A549 (cell line): Measurements from ENCODE around the gene RAD51B. TPM values are rescaled to one million over a fixed set of nuclear protein-coding genes. Genes with fewer than 3 reads are reported as not detected.

Source experiments
- ATAC-seq, 2 experiments: fragments of 200-7000 bp in 1 of 2; fragments of >200 bp in 1 of 2; cut with Nextera tagmentation in 1 of 2; cut with Tn5 transposase in 1 of 2; 3 replicates each; pipeline versions ENCODE4 v1.8.0 to v1.9.1; 2018 to 2020; ENCODE audit warnings: mild to moderate bottlenecking in 1 of 2, moderate library complexity in 1 of 2
- CTCF ChIA-PET: fragments of 300-600 bp; sonication (Branson Sonifier 250); formaldehyde crosslinking; extraction: SDS; loops from one replicate; lab custom pipeline; 2021; ENCODE audit warnings: antibody characterized with exemption, inconsistent platforms; lab: Yijun Ruan, JAX
- POLR2A ChIA-PET: fragments of 350-600 bp; formaldehyde crosslinking; extraction: SDS; loops from one replicate; lab custom pipeline; 2021; ENCODE audit warnings: antibody characterized with exemption, inconsistent platforms; lab: Yijun Ruan, JAX
- DNase-seq, 2 experiments: peaks; one replicate each; pipeline versions ENCODE4 v3.0.0 to v3.0.0-alpha.2; 2011 to 2016; ENCODE audit warnings: low read depth in 1 of 2, low spot score in 1 of 2
- FAIRE-seq: peaks from 2 replicates; lab custom pipeline; 2011; peaks lifted over from hg19 to GRCh38; lab: Jason Lieb, UNC
- H3K27ac ChIP-seq, 2 experiments: fragments of >200 bp; sonication (Bioruptor Twin); formaldehyde crosslinking; 3 replicates each; pipeline ENCODE4 v1.5.1; 2016 to 2017
- H3K4me1 ChIP-seq: fragments of >200 bp; sonication (Bioruptor Twin); formaldehyde crosslinking; 3 replicates; pipeline ENCODE4 v1.6.1; 2016
- H3K4me2 ChIP-seq: fragments of >200 bp; sonication (Bioruptor Twin); formaldehyde crosslinking; 3 replicates; pipeline ENCODE4 v1.6.1; 2016
- H3K4me3 ChIP-seq: fragments of >200 bp; sonication (Bioruptor Twin); formaldehyde crosslinking; 3 replicates; pipeline ENCODE4 v1.5.1; 2016
- H3K9me3 ChIP-seq: fragments of >200 bp; sonication (Bioruptor Twin); formaldehyde crosslinking; 3 replicates; pipeline ENCODE4 v1.6.1; 2016
- BHLHE40 ChIP-seq: IDR thresholded peaks from 2 replicates; pipeline ENCODE4 v1.6.1; 2012; ENCODE audit warnings: low read depth, low read length, inconsistent platforms
- CEBPB ChIP-seq, 2 experiments: fragments of >200 bp in 1 of 2; sonication (Bioruptor Twin) in 1 of 2; formaldehyde crosslinking in 1 of 2; IDR thresholded peaks; 2 replicates each; pipeline ENCODE4 v1.6.1; 2012 to 2016
- EHF ChIP-seq: fragments of 250-450 bp; sonication (Bioruptor Pico); IDR thresholded peaks from 2 replicates; pipeline ENCODE4 v1.5.0; 2020; ENCODE audit warnings: mild to moderate bottlenecking
- FOSL2 ChIP-seq, 2 experiments: fragments of 450-650 bp in 1 of 2; fragments of >200 bp in 1 of 2; sonication (Bioruptor Twin) in 1 of 2; formaldehyde crosslinking; IDR thresholded peaks; 2 replicates each; pipeline versions ENCODE4 v1.5.0 to v1.6.1; 2016 to 2020; ENCODE audit warnings: mild to moderate bottlenecking in 1 of 2, moderate library complexity in 1 of 2
- HDAC2 ChIP-seq: fragments of 200-600 bp; sonication (generic); IDR thresholded peaks from 2 replicates; pipeline ENCODE4 v1.6.1; 2016
- HEYL ChIP-seq: fragments of 250-450 bp; sonication (Bioruptor Pico); IDR thresholded peaks from 2 replicates; pipeline ENCODE4 v1.8.0; 2021; ENCODE audit warnings: mild to moderate bottlenecking, moderate library complexity
- HOXB13 ChIP-seq: fragments of 250-450 bp; sonication (Bioruptor Pico); IDR thresholded peaks from 2 replicates; pipeline ENCODE4 v1.5.0; 2020; ENCODE audit warnings: low read depth, mild to moderate bottlenecking, moderate library complexity
- HOXB5 ChIP-seq: fragments of 250-450 bp; sonication (Bioruptor Pico); IDR thresholded peaks from 2 replicates; pipeline ENCODE4 v1.5.0; 2020; ENCODE audit warnings: mild to moderate bottlenecking, moderate library complexity
- KDM1A ChIP-seq: fragments of 200-600 bp; sonication (generic); IDR thresholded peaks from 2 replicates; pipeline ENCODE4 v1.6.1; 2016; ENCODE audit warnings: low read depth, mild to moderate bottlenecking
- KDM5A ChIP-seq: fragments of 200-600 bp; sonication (generic); IDR thresholded peaks from 2 replicates; pipeline ENCODE4 v1.6.1; 2016; ENCODE audit warnings: antibody characterized with exemption, mild to moderate bottlenecking
- MAFK ChIP-seq: fragments of 450-650 bp; IDR thresholded peaks from 2 replicates; pipeline ENCODE4 v1.6.1; 2014; ENCODE audit not compliant: partially characterized antibody
- MAZ ChIP-seq: fragments of 150-350 bp; IDR thresholded peaks from 2 replicates; pipeline ENCODE4 v1.6.1; 2014; ENCODE audit warnings: antibody characterized with exemption, low read depth, low read length, borderline replicate concordance
- NPAS2 ChIP-seq: fragments of 250-450 bp; sonication (Bioruptor Pico); IDR thresholded peaks from 2 replicates; pipeline ENCODE4 v1.8.0; 2022; ENCODE audit warnings: mild to moderate bottlenecking, moderate library complexity, borderline replicate concordance
- NR3C1 ChIP-seq: fragments of >200 bp; sonication (Bioruptor Twin); formaldehyde crosslinking; IDR thresholded peaks from 3 replicates; pipeline ENCODE4 v1.6.1; 2017
- PHF8 ChIP-seq: fragments of 200-600 bp; sonication (generic); IDR thresholded peaks from 2 replicates; pipeline ENCODE4 v1.6.1; 2016; ENCODE audit warnings: low read depth, mild to moderate bottlenecking, antibody characterized with exemption, moderate library complexity, borderline replicate concordance
- POLR2A ChIP-seq: IDR thresholded peaks from 2 replicates; pipeline ENCODE4 v1.6.1; 2012; ENCODE audit warnings: mild to moderate bottlenecking, low read length
- RAD21 ChIP-seq, 2 experiments: fragments of >200 bp in 1 of 2; sonication (Bioruptor Twin) in 1 of 2; formaldehyde crosslinking in 1 of 2; IDR thresholded peaks in 1 of 2; conservative IDR thresholded peaks in 1 of 2; 2 replicates in 1 of 2; 3 replicates in 1 of 2; pipeline ENCODE4 v1.6.1; 2012 to 2018; ENCODE audit warnings: inconsistent platforms in 1 of 2
- RNF2 ChIP-seq: fragments of 200-600 bp; sonication (generic); IDR thresholded peaks from 2 replicates; pipeline ENCODE4 v1.6.1; 2016; ENCODE audit warnings: low read depth, mild to moderate bottlenecking, antibody characterized with exemption, moderate library complexity, borderline replicate concordance
- TFCP2L1 ChIP-seq: fragments of 250-450 bp; sonication (Bioruptor Pico); IDR thresholded peaks from 2 replicates; pipeline ENCODE4 v1.5.0; 2021; ENCODE audit warnings: mild to moderate bottlenecking
- ZC3H11A ChIP-seq: fragments of 450-650 bp; IDR thresholded peaks from 2 replicates; pipeline ENCODE4 v1.6.1; 2014; ENCODE audit warnings: antibody characterized with exemption, mild to moderate bottlenecking
- ZNF302 ChIP-seq: fragments of 250-450 bp; sonication (Bioruptor Pico); IDR thresholded peaks from 2 replicates; pipeline ENCODE4 v1.9.0; 2021; ENCODE audit warnings: inconsistent platforms, mild to moderate bottlenecking, moderate library complexity
- ZSCAN20 ChIP-seq: fragments of 250-450 bp; sonication (Bioruptor Pico); IDR thresholded peaks from 2 replicates; pipeline ENCODE4 v1.8.0; 2022; ENCODE audit warnings: mild to moderate bottlenecking, moderate library complexity
- WGBS: methylation state at CpG from one replicate; pipeline ENCODE4 v1.1.6; 2017; ENCODE audit errors: missing lambda C conversion rate; 5-methylcytosine and 5-hydroxymethylcytosine counted together
- polyA plus RNA-seq, 4 experiments: library from polyadenylated mRNA; depleted of rRNA in 3 of 4; stranded (reverse); fragments of >200 nt; fragmentation: RNase III in 1 of 4; extraction: RNeasy Plus Mini Kit Qiagen cat#74134 plus additional on column Dnase treatment in 1 of 4; gene quantifications; 2 replicates in 3 of 4; 3 replicates in 1 of 4; pipeline ENCODE4 v1.2.3, GENCODE V29; 2011 to 2017
- TF ChIP-seq, protein P1 (sequence below): fragments of 250-450 bp; sonication (Bioruptor Pico); IDR thresholded peaks from 2 replicates; pipeline ENCODE4 v1.5.0; 2020; ENCODE audit warnings: low read depth, mild to moderate bottlenecking, moderate library complexity
- TF ChIP-seq, protein P2 (sequence below): fragments of >200 bp; sonication (Bioruptor Twin); formaldehyde crosslinking; IDR thresholded peaks from 3 replicates; pipeline ENCODE4 v1.5.1; 2016
- TF ChIP-seq, protein P3 (sequence below): IDR thresholded peaks from 2 replicates; pipeline ENCODE4 v1.6.1; 2012

Gene RAD51B
- polyA plus RNA-seq, 2 of the 4 experiments (the other 2 are of a cell fraction) = 7.2 to 10.8 TPM

DNA sequence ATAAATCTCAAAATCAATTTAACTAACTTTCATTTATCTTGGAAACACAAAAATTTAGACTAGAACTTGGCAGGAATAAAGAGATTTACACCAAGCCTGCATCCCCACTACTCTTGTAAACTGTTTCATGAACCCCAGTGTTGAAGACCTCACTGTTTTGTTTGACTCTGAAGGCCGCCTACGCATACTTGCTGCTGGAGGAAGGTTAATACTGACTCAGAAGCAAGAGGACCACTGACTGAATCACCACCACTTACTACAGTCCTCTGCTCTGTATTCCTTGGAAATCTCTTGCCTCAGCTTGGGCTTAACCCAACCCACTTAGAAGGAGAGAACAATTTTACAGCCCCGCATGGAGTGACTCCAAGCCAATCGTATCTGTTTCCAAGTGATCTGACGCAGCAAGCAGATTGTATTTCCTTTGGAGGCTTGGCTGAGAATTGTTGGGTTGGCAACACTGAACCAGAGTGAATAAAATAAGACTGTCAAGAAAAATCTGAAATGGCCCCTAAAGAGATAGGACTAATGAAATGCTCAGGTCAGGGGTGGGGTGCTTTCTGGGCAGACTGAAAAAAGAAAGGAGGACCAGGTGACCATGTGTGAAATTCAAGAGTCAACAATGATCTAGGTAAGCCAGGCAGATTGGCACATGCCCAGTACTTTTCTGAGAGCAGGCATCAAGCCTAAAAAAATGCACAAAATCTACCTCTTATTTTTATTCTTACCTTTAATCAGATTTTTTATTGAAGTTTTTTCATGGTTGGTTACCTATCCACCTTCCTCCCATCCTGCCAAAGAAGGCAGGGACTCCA is 724.7 kb downstream of the RAD51B start:
- H3K4me2 ChIP-seq = no peak overlapping the region
- H3K9me3 ChIP-seq = peaks cover 3% of the 10 kb centered on the region; the same call in 1 of the 3 replicates
- 92% methylated on average over 5 of the region's 5 CpGs for WGBS
- H3K4me1 ChIP-seq = peaks cover 28% of the 10 kb centered on the region
- POLR2A ChIA-PET = no interaction called here
- H3K27ac ChIP-seq = peak overlapping the region; percentile 90 to 98; a peak in 4 of 6 replicates
- TF ChIP-seq KDM1A = no peak
- no peak for TF ChIP-seq ZSCAN20 (CRISPR knock-in tag)
- no peak for TF ChIP-seq HOXB13 (CRISPR knock-in tag)
- TF ChIP-seq, protein P1, sequence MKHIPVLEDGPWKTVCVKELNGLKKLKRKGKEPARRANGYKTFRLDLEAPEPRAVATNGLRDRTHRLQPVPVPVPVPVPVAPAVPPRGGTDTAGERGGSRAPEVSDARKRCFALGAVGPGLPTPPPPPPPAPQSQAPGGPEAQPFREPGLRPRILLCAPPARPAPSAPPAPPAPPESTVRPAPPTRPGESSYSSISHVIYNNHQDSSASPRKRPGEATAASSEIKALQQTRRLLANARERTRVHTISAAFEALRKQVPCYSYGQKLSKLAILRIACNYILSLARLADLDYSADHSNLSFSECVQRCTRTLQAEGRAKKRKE (CRISPR knock-in tag) = no peak
- TF ChIP-seq NPAS2 (CRISPR knock-in tag) = no peak
- TF ChIP-seq RNF2 = no peak
- TF ChIP-seq KDM5A = no peak
- TF ChIP-seq, all 56 proteins: peak for 0
- no peak overlapping the region for H3K4me3 ChIP-seq
- no peak for FAIRE-seq
- CTCF ChIA-PET = no interaction called here
- no peak for DNase-seq
- no peak for ATAC-seq

DNA sequence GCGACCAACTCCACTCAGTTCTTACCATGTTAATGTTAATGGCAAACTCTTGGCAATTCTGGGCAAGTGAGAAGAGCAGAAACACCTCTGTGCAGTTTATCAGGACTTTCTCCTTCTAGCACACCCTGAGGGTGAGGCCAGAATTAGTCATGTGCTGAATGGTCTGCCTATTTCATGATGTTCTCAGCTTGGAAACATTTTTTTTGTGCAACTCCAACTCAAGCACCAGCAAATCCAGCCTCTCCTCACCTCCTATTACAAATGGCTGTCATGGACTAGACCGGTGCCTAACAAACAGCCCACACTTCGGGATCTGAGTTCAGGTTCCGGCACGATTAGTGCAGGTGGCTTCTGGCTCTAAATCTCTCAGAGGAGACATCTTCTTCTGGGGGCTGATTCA is 727.3 kb downstream of the RAD51B start:
- WGBS = 90% methylated on average over 5 of the region's 5 CpGs
- ATAC-seq (no peak), FAIRE-seq (no peak), DNase-seq (peak in 1 of 2 experiments; percentile 25)
- CTCF ChIA-PET = interaction anchor here (0.7 kb wide), 1 partner anchor 245 kb away, joined by 3 read pairs; no protein-coding TSS in a partner anchor
- Histone ChIP-seq H3K9me3 (peaks cover 3% of the 10 kb centered on the region; the same call in 1 of the 3 replicates), H3K4me3 (no peak overlapping the region), H3K4me2 (peak overlapping the region; percentile 69), H3K4me1 (peaks cover 49% of the 10 kb centered on the region), H3K27ac (peak overlapping the region; percentile 90 to 98)
- POLR2A ChIA-PET = interaction anchor here (0.8 to 2.1 kb wide), 3 partner anchors 11 to 233 kb away, joined by 3 to 6 read pairs (median 3); no protein-coding TSS in a partner anchor
- no peak for TF ChIP-seq HDAC2
- no peak for TF ChIP-seq KDM1A
- no peak for TF ChIP-seq BHLHE40
- TF ChIP-seq PHF8 = no peak
- no peak; the same call in 1 of the 2 replicates for TF ChIP-seq EHF (CRISPR knock-in tag)
- no peak for TF ChIP-seq TFCP2L1
- TF ChIP-seq MAZ = no peak
- no peak for TF ChIP-seq MAFK
- no peak for TF ChIP-seq NR3C1
- no peak for TF ChIP-seq ZC3H11A

DNA sequence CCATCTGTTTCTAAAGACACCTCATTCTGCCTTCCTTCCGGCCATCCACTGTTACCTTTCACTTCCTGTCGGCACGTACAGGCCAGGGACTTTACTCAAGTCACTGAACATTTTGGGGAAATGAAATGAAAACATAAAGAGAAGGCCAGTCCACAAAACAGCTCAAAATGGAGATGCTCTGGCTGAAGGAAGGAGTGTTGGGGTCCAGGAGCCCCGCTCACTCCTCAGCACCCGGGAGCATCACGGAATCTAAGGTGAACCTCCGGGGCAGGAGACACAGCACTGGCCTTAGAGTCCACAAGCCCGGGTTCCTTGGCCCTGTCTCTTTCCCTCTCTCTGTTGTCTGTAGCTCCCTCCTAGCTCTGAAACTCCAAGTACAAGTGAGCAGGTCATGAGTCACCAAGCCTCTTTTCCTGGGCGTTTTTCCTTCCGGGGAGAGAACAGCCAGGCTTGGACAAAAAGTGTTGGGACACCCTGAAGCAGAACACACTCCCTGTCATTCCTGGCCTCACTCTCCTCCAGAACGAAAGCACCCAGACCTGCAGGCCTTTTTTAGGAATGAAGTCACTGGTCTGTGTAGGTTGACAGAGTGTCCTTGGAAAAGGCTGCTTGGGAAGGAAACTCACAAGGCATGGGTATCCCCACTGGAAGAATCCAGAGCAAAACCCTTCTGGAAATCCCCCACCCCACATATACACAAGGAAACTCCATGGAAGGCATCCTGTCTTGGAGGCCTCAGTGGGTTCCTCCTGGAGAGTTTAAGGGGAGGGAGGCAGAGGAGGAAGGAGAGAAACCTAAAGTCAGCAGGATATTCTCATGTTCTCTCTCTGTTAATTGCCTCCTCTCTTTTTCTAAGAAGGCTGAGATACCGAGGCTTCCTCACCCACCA is 728.0 kb downstream of the RAD51B start:
- peak overlapping the region; percentile 69 for H3K4me2 ChIP-seq
- H3K9me3 ChIP-seq = peaks cover 3% of the 10 kb centered on the region; the same call in 1 of the 3 replicates
- no peak overlapping the region for H3K4me3 ChIP-seq
- ChIA-PET CTCF (no interaction called here), POLR2A (interaction anchor here (1.0 to 2.1 kb wide), 3 partner anchors 71 to 232 kb away, joined by 3 to 12 read pairs (median 6); no protein-coding TSS in a partner anchor)
- peak overlapping the region; percentile 90 to 98 for H3K27ac ChIP-seq
- peaks cover 51% of the 10 kb centered on the region for H3K4me1 ChIP-seq
- ATAC-seq = peak; percentile 70 to 74
- no peak for FAIRE-seq
- WGBS = 32% methylated on average over 12 of the region's 12 CpGs
- peak; percentile 29; the same call in 1 of the 2 replicates for TF ChIP-seq HEYL (CRISPR knock-in tag)
- TF ChIP-seq, protein P2, sequence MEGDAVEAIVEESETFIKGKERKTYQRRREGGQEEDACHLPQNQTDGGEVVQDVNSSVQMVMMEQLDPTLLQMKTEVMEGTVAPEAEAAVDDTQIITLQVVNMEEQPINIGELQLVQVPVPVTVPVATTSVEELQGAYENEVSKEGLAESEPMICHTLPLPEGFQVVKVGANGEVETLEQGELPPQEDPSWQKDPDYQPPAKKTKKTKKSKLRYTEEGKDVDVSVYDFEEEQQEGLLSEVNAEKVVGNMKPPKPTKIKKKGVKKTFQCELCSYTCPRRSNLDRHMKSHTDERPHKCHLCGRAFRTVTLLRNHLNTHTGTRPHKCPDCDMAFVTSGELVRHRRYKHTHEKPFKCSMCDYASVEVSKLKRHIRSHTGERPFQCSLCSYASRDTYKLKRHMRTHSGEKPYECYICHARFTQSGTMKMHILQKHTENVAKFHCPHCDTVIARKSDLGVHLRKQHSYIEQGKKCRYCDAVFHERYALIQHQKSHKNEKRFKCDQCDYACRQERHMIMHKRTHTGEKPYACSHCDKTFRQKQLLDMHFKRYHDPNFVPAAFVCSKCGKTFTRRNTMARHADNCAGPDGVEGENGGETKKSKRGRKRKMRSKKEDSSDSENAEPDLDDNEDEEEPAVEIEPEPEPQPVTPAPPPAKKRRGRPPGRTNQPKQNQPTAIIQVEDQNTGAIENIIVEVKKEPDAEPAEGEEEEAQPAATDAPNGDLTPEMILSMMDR = no peak
- no peak for TF ChIP-seq POLR2A
- TF ChIP-seq, protein P1 (CRISPR knock-in tag) = peak; percentile 85; the same call in 1 of the 2 replicates
- TF ChIP-seq RAD21 (conservative IDR thresholded peaks at IDR 0.05 in 1 of 2, IDR thresholded peaks at IDR 0.05 in 1 of 2) = peak in 1 of 2 experiments; percentile 12; a peak in 2 of 5 replicates
- TF ChIP-seq CEBPB (IDR thresholded peaks at IDR 0.05) = 0 out of 4 replicates have a peak, but pooled peaks of 1 of the 2 experiments have one; percentile 13
- peak; percentile 60 for TF ChIP-seq HOXB5 (CRISPR knock-in tag)
- TF ChIP-seq FOSL2 (IDR thresholded peaks at IDR 0.05) = 0 out of 2 replicates have a peak, but pooled peaks have one; percentile 46
- peak; percentile 87 for TF ChIP-seq FOSL2 (CRISPR knock-in tag; IDR thresholded peaks at IDR 0.05)
- no peak for TF ChIP-seq ZNF302 (CRISPR knock-in tag)
- TF ChIP-seq, protein P3, sequence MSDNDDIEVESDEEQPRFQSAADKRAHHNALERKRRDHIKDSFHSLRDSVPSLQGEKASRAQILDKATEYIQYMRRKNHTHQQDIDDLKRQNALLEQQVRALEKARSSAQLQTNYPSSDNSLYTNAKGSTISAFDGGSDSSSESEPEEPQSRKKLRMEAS = peak; percentile 51; the same call in 1 of the 2 replicates
- TF ChIP-seq NPAS2 (CRISPR knock-in tag) = no peak
- TF ChIP-seq EHF (CRISPR knock-in tag) = peak; percentile 73; the same call in 1 of the 2 replicates
- peak; percentile 83; the same call in 1 of the 2 replicates for TF ChIP-seq ZSCAN20 (CRISPR knock-in tag)
- DNase-seq = peak; percentile 79 to 83
